WTC11 (cell line): ENCODE data around the gene ZNF516. TPM values are rescaled to one million over a fixed set of nuclear protein-coding genes. Genes with fewer than 3 reads are reported as not detected.

Source experiments
- ATAC-seq: fragments of 200-7000 bp; cut with Tn5 transposase; 2 replicates; pipeline ENCODE4 v1.10.0; 2021; ENCODE audit warnings: mild to moderate bottlenecking, moderate library complexity
- CTCF ChIA-PET: fragments of 300-600 bp; sonication (Branson Sonifier 250); formaldehyde crosslinking; loops from one replicate; lab custom pipeline; 2021; ENCODE audit warnings: antibody characterized with exemption; lab: Charles Lee
- POLR2A ChIA-PET: fragments of 350-600 bp; sonication (Branson Sonifier 250); formaldehyde crosslinking; loops from one replicate; lab custom pipeline; 2021; ENCODE audit warnings: antibody characterized with exemption; lab: Charles Lee
- DNase-seq: peaks from one replicate; pipeline ENCODE4 v3.0.0; 2021; ENCODE audit warnings: low spot score
- H3K27ac Mint-ChIP-seq: 2 replicates; pipeline ENCODE4 v1.8.0; 2021; ENCODE audit warnings: mixed read lengths
- H3K27me3 Mint-ChIP-seq: 2 replicates; pipeline ENCODE4 v1.8.0; 2021; ENCODE audit warnings: low read depth, mild to moderate bottlenecking, moderate library complexity, mixed read lengths
- H3K36me3 Mint-ChIP-seq: 2 replicates; pipeline ENCODE4 v1.8.0; 2021; ENCODE audit warnings: mixed read lengths
- H3K4me1 Mint-ChIP-seq: 2 replicates; pipeline ENCODE4 v1.8.0; 2022; ENCODE audit warnings: mixed read lengths
- H3K4me3 Mint-ChIP-seq: 2 replicates; pipeline ENCODE4 v1.8.0; 2021; ENCODE audit warnings: mild to moderate bottlenecking, moderate library complexity, mixed read lengths
- H3K9me3 Mint-ChIP-seq: 2 replicates; pipeline ENCODE4 v1.8.0; 2021; ENCODE audit warnings: mixed read lengths
- AR ChIP-seq: fragments of 250-450 bp; sonication (Bioruptor Pico); IDR thresholded peaks from 2 replicates; pipeline ENCODE4 v1.9.0; 2021; ENCODE audit warnings: mild to moderate bottlenecking
- CREM ChIP-seq: sonication (generic); formaldehyde crosslinking; IDR thresholded peaks from 2 replicates; pipeline ENCODE4 v1.8.1; 2022; ENCODE audit warnings: mild to moderate bottlenecking, missing genetic modification reagents, moderate library complexity
- HMGA2 ChIP-seq: fragments of 250-450 bp; sonication (Bioruptor Pico); IDR thresholded peaks from 2 replicates; pipeline ENCODE4 v1.4.0; 2021; ENCODE audit warnings: mild to moderate bottlenecking, moderate library complexity
- NR3C1 ChIP-seq: sonication (generic); formaldehyde crosslinking; conservative IDR thresholded peaks from 2 replicates; pipeline ENCODE4 v1.8.1; 2023; ENCODE audit warnings: low read depth, mild to moderate bottlenecking, missing genetic modification reagents
- PREB ChIP-seq: sonication (generic); formaldehyde crosslinking; IDR thresholded peaks from 2 replicates; pipeline ENCODE4 v1.8.1; 2022; ENCODE audit warnings: mild to moderate bottlenecking, missing genetic modification reagents, moderate library complexity, borderline replicate concordance
- SMAD4 ChIP-seq: sonication (generic); formaldehyde crosslinking; IDR thresholded peaks from 2 replicates; pipeline ENCODE4 v1.8.0; 2022; ENCODE audit warnings: mild to moderate bottlenecking, missing genetic modification reagents
- SOX15 ChIP-seq: fragments of 250-450 bp; sonication (Bioruptor Pico); IDR thresholded peaks from 2 replicates; pipeline ENCODE4 v1.9.0; 2021; ENCODE audit warnings: mild to moderate bottlenecking
- TP53 ChIP-seq: sonication (generic); formaldehyde crosslinking; IDR thresholded peaks from 2 replicates; pipeline ENCODE4 v1.8.1; 2023; ENCODE audit warnings: mild to moderate bottlenecking, missing genetic modification reagents
- ZNF232 ChIP-seq: sonication (generic); formaldehyde crosslinking; IDR thresholded peaks from 2 replicates; pipeline ENCODE4 v1.8.0; 2022; ENCODE audit warnings: mild to moderate bottlenecking, missing genetic modification reagents
- total RNA-seq: library from RNA; stranded (reverse); gene quantifications from 3 replicates; pipeline ENCODE4 v1.2.3, GENCODE V29; 2021
- TF ChIP-seq, protein P1 (sequence below): sonication (generic); formaldehyde crosslinking; IDR thresholded peaks from 2 replicates; pipeline ENCODE4 v1.8.1; 2023; ENCODE audit warnings: mild to moderate bottlenecking, missing genetic modification reagents, moderate library complexity
- TF ChIP-seq, protein P2 (sequence below): sonication (generic); formaldehyde crosslinking; IDR thresholded peaks from 2 replicates; pipeline ENCODE4 v1.8.1; 2023; ENCODE audit warnings: mild to moderate bottlenecking, moderate library complexity, missing genetic modification reagents
- TF ChIP-seq, protein P3 (sequence below): sonication (generic); formaldehyde crosslinking; conservative IDR thresholded peaks from 2 replicates; pipeline ENCODE4 v1.8.1; 2022; ENCODE audit warnings: mild to moderate bottlenecking, missing genetic modification reagents
- TF ChIP-seq, protein P4 (sequence below): sonication (generic); formaldehyde crosslinking; IDR thresholded peaks from 2 replicates; pipeline ENCODE4 v1.8.0; 2023; ENCODE audit warnings: missing genetic modification reagents, mild to moderate bottlenecking, borderline replicate concordance

ZNF516 gene
- total RNA-seq, 1 experiment from 2014 or later: 58.6 TPM

DNA sequence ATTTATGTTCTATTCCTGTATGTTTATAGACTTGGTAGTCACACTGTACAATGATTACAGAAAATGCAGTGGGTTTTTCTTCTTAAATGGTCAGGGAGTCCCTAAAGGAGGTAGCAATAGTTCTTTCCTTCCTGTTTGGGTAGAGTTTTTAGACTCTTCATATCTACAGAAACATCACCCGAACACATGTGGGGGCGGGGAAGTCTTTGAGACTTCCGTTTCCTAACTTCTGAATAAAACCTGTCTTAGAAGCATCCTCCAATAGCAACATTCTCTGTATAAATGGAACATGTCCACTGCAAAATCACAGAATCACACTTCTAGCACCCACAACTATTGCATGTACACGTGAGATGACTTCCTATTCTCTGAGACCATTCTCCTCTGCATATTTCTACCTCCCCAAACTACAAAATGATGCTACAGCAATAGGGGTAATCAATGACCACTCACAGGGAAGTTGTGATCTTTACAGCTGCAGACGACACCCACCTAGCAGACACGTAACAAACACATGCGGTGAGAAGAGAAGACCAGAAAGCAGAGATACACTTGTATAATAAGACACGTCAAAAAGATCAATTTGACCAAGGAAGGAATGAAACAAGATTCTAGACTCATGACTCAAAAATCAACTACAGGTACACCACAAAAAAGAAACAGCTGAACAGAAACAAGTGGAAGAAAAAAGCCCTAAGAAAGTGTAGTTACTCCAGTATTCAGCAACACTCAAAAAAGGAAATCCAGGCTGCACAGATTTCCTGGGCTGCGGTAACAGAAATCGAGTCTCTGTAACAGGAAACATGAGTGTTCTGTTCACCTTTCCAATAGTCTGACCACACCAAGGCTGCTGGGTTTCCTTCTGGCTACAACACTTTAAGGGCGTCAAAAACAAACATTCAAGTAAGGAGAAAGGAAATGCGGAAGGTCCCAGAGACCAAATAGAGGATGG lies 120.4 kb downstream of the ZNF516 start:
- TF ChIP-seq SOX15 (CRISPR knock-in tag) (no peak), PREB (CRISPR knock-in tag) (no peak), HMGA2 (CRISPR knock-in tag) (no peak)
- TF ChIP-seq, protein P1, sequence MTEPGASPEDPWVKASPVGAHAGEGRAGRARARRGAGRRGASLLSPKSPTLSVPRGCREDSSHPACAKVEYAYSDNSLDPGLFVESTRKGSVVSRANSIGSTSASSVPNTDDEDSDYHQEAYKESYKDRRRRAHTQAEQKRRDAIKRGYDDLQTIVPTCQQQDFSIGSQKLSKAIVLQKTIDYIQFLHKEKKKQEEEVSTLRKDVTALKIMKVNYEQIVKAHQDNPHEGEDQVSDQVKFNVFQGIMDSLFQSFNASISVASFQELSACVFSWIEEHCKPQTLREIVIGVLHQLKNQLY (CRISPR knock-in tag): no peak
- ChIA-PET POLR2A (no interaction called here), CTCF (no interaction called here)
- H3K9me3 Mint-ChIP-seq: peaks cover 9% of the 10 kb centered on the region; the same call in 1 of the 2 replicates
- H3K27me3 Mint-ChIP-seq: no peaks in the 10 kb centered on the region
- ATAC-seq (no peak), DNase-seq (no peak)
- peaks cover 25% of the 10 kb centered on the region for H3K36me3 Mint-ChIP-seq
- H3K4me1 Mint-ChIP-seq: peaks cover 29% of the 10 kb centered on the region
- H3K4me3 Mint-ChIP-seq: no peak overlapping the region
- H3K27ac Mint-ChIP-seq: no peak overlapping the region

DNA sequence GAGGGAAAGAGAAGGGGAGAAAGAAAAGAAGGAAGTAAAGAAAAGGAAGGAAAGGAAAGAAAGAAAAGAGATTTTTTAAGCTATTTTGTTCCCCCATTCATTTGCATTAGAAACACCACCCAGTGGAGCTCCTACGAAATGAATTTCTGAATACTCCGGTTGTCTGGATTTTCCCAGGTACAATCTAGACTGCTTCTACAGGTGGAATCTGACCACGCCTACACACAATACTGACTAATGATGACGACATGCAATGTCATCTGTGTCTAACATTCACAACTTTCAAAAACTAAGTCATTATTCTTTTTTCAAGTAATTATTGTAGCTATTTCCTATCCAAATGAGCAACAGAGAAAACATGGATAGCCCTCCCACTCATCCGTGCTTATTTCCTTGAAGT lies 121.7 kb downstream of the ZNF516 start:
- ChIA-PET POLR2A (no interaction called here), CTCF (interaction anchor here (0.8 kb wide), 1 partner anchor 66 kb away, joined by 3 read pairs; no protein-coding TSS in a partner anchor)
- DNase-seq: no peak
- Mint-ChIP-seq H3K27ac (no peak overlapping the region; the same call in 1 of the 2 replicates), H3K36me3 (peaks cover 24% of the 10 kb centered on the region), H3K27me3 (no peaks in the 10 kb centered on the region), H3K4me1 (peaks cover 39% of the 10 kb centered on the region), H3K4me3 (no peak overlapping the region), H3K9me3 (peaks cover 9% of the 10 kb centered on the region; the same call in 1 of the 2 replicates)
- no peak for TF ChIP-seq AR (CRISPR knock-in tag)
- TF ChIP-seq, protein P2, sequence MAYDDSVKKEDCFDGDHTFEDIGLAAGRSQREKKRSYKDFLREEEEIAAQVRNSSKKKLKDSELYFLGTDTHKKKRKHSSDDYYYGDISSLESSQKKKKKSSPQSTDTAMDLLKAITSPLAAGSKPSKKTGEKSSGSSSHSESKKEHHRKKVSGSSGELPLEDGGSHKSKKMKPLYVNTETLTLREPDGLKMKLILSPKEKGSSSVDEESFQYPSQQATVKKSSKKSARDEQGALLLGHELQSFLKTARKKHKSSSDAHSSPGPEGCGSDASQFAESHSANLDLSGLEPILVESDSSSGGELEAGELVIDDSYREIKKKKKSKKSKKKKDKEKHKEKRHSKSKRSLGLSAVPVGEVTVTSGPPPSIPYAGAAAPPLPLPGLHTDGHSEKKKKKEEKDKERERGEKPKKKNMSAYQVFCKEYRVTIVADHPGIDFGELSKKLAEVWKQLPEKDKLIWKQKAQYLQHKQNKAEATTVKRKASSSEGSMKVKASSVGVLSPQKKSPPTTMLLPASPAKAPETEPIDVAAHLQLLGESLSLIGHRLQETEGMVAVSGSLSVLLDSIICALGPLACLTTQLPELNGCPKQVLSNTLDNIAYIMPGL: no peak
- ATAC-seq: no peak

DNA sequence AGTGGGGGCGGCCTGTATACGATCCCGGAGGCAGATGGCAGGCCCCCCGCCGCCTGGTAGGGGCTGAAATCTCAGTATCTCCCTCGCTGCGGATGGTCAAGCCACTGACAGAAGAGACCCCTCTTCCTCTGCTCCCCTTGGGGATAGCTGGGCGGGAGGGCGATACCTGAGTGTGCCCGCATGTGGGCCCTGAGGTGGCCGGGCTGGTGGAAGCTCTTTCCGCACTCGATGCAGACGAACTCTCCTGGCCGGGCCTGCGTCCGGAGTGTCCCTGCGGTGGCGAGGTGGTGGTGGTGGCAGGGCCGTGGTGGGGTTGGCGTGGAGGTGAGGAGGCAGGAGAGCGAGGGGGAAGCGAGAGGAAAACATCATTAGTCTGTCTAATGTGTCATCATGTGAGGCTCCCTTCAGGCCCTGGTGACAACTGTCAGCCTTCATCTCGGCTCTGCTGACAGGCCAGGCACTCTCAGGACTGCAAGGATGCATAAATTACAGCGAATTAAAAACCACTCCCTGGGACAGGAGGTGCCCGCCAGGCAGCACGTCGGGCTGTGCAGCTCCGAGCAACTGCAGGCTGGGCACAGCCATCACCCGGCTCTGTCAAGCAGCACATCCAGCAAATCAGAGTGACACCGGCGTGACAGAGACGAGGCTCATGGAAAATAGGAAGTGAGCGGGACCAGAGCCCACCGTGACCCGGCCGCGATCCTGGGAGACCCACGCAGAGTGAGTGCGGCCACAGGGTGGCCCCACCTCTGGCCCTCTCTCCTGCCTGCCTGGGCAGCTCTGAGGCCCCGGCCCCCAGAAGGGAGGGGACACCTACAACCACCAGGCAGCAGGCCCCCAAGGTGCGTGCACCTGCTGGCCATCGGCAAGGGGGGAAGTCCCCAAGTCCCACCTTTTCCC lies 123.5 kb downstream of the ZNF516 start:
- Mint-ChIP-seq H3K4me3 (no peak overlapping the region), H3K27me3 (no peaks in the 10 kb centered on the region), H3K4me1 (peaks cover 36% of the 10 kb centered on the region), H3K36me3 (peaks cover 20% of the 10 kb centered on the region), H3K9me3 (peaks cover 9% of the 10 kb centered on the region; the same call in 1 of the 2 replicates), H3K27ac (no peak overlapping the region)
- POLR2A ChIA-PET: no interaction called here
- no peak for DNase-seq
- CTCF ChIA-PET: interaction anchor here (1.7 kb wide), 1 partner anchor 9 kb away, joined by 6 read pairs; no protein-coding TSS in a partner anchor
- ATAC-seq: peak; percentile 51
- no peak for TF ChIP-seq SMAD4
- TF ChIP-seq PREB (CRISPR knock-in tag): no peak
- TF ChIP-seq, protein P3, sequence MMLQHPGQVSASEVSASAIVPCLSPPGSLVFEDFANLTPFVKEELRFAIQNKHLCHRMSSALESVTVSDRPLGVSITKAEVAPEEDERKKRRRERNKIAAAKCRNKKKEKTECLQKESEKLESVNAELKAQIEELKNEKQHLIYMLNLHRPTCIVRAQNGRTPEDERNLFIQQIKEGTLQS: no peak
- no peak for TF ChIP-seq TP53 (CRISPR knock-in tag)
- TF ChIP-seq, protein P4, sequence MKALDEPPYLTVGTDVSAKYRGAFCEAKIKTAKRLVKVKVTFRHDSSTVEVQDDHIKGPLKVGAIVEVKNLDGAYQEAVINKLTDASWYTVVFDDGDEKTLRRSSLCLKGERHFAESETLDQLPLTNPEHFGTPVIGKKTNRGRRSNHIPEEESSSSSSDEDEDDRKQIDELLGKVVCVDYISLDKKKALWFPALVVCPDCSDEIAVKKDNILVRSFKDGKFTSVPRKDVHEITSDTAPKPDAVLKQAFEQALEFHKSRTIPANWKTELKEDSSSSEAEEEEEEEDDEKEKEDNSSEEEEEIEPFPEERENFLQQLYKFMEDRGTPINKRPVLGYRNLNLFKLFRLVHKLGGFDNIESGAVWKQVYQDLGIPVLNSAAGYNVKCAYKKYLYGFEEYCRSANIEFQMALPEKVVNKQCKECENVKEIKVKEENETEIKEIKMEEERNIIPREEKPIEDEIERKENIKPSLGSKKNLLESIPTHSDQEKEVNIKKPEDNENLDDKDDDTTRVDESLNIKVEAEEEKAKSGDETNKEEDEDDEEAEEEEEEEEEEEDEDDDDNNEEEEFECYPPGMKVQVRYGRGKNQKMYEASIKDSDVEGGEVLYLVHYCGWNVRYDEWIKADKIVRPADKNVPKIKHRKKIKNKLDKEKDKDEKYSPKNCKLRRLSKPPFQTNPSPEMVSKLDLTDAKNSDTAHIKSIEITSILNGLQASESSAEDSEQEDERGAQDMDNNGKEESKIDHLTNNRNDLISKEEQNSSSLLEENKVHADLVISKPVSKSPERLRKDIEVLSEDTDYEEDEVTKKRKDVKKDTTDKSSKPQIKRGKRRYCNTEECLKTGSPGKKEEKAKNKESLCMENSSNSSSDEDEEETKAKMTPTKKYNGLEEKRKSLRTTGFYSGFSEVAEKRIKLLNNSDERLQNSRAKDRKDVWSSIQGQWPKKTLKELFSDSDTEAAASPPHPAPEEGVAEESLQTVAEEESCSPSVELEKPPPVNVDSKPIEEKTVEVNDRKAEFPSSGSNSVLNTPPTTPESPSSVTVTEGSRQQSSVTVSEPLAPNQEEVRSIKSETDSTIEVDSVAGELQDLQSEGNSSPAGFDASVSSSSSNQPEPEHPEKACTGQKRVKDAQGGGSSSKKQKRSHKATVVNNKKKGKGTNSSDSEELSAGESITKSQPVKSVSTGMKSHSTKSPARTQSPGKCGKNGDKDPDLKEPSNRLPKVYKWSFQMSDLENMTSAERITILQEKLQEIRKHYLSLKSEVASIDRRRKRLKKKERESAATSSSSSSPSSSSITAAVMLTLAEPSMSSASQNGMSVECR: no peak
- no peak for TF ChIP-seq ZNF232 (CRISPR knock-in tag)
- TF ChIP-seq NR3C1 (CRISPR knock-in tag): no peak
- TF ChIP-seq CREM (CRISPR knock-in tag): no peak
